ENCODE measurements around the gene UNC5CL. TPM values are rescaled to one million over a fixed set of nuclear protein-coding genes. Genes with fewer than 3 reads are reported as not detected.

Gene UNC5CL
- total RNA-seq, 3 donors from 2014 or later (not counting 1 experiment from before 2014, with no cell fraction given): 2.1 to 5.3 (median 4.4) TPM

DNA sequence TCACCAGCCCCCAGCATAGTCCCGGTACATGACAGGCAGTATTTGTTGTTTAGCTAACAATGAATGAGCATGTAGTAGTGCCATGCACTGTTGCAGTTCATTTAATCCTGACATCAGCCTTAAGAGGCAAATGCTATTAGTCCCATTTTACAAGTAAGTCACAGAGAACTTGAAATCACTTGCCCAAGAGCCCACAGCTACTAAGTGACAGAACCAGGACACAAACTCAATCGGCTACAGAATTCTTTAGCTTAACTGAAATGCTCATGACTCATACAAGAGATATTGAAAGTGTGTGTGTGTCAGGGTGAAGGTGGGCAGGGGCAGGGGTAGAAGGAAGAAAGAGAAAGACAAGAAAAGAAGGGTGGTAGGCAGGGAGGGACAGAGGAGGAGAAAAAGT is 52.7 kb downstream of the UNC5CL start:
- no peak for ATAC-seq

DNA sequence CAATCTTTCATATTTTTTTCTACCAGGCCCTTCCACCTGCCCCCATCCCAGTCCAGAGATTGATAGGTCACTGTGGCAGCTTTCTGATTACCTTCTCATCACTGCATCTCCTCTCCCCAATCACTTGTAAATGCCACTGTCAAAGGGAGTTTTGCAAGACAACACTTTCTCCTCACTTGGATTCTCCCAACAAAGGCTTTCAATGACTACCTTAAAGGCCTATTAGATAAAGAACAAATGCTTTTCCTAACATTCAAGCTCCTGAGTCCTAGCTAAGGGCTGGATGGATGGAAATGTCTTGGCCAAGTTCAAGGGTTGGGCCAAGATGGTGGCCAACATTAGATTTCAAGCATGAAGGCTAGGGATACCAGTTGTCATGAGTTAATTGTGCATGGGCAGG is 55.3 kb downstream of the UNC5CL start:
- H3K4me1 Mint-ChIP-seq: no peaks in the 10 kb centered on the region

More for the DNA sequence above, 52.7 kb downstream of the UNC5CL start:
- H3K9me3 ChIP-seq (ENCODE audit: control insufficient read depth, insufficient read depth, low read length): no peaks in the 10 kb centered on the region
- H3K27ac Mint-ChIP-seq: no peak overlapping the region
- no peaks in the 10 kb centered on the region for H3K4me1 Mint-ChIP-seq
- TF ChIP-seq, protein P1, sequence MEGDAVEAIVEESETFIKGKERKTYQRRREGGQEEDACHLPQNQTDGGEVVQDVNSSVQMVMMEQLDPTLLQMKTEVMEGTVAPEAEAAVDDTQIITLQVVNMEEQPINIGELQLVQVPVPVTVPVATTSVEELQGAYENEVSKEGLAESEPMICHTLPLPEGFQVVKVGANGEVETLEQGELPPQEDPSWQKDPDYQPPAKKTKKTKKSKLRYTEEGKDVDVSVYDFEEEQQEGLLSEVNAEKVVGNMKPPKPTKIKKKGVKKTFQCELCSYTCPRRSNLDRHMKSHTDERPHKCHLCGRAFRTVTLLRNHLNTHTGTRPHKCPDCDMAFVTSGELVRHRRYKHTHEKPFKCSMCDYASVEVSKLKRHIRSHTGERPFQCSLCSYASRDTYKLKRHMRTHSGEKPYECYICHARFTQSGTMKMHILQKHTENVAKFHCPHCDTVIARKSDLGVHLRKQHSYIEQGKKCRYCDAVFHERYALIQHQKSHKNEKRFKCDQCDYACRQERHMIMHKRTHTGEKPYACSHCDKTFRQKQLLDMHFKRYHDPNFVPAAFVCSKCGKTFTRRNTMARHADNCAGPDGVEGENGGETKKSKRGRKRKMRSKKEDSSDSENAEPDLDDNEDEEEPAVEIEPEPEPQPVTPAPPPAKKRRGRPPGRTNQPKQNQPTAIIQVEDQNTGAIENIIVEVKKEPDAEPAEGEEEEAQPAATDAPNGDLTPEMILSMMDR (IDR thresholded peaks at IDR 0.05): no peak
- no peaks in the 10 kb centered on the region for H3K4me1 ChIP-seq (ENCODE audit: control insufficient read depth, insufficient read depth, low read length)
- peaks cover 5% of the 10 kb centered on the region for H3K36me3 Mint-ChIP-seq
- H3K4me3 Mint-ChIP-seq: no peak overlapping the region
- H3K27ac ChIP-seq (ENCODE audit: low read length): no peak overlapping the region
- no peaks in the 10 kb centered on the region for H3K36me3 ChIP-seq (ENCODE audit: control insufficient read depth, insufficient read depth, low read length)
- H3K9me3 Mint-ChIP-seq: no peaks in the 10 kb centered on the region
- H3K4me3 ChIP-seq (ENCODE audit: low read length): no peak overlapping the region
- WGBS (ENCODE audit: insufficient coverage): 50% methylated on average over 2 of the region's 2 CpGs
- DNase-seq: no peak
- peaks cover 2% of the 10 kb centered on the region for H3K27me3 ChIP-seq (ENCODE audit: control insufficient read depth, insufficient read depth, low read length)
- intact Hi-C loops (cut with micrococcal nuclease): no loop called here
- H3K27me3 Mint-ChIP-seq (ENCODE audit: low read depth in 2 of 2): peaks cover 26 to 67% of the 10 kb centered on the region in 2 donors

GRCh38 chr6:40982917-40983316 is 56.1 kb downstream of the UNC5CL start:
- H3K9me3 Mint-ChIP-seq: no peaks in the 10 kb centered on the region
- TF ChIP-seq, protein P1 (IDR thresholded peaks at IDR 0.05): no peak
- DNase-seq: no peak
- Histone ChIP-seq H3K27me3 (ENCODE audit: control insufficient read depth, insufficient read depth, low read length) (peaks cover 13% of the 10 kb centered on the region), H3K27ac (ENCODE audit: low read length) (no peak overlapping the region), H3K9me3 (ENCODE audit: control insufficient read depth, insufficient read depth, low read length) (no peaks in the 10 kb centered on the region), H3K36me3 (ENCODE audit: control insufficient read depth, insufficient read depth, low read length) (no peaks in the 10 kb centered on the region), H3K4me1 (ENCODE audit: control insufficient read depth, insufficient read depth, low read length) (no peaks in the 10 kb centered on the region), H3K4me3 (ENCODE audit: low read length) (no peak overlapping the region)
- intact Hi-C loops (cut with micrococcal nuclease): no loop called here
- no peaks in the 10 kb centered on the region for H3K4me1 Mint-ChIP-seq
- no peak overlapping the region for H3K4me3 Mint-ChIP-seq
- H3K27me3 Mint-ChIP-seq (ENCODE audit: low read depth in 2 of 2): peaks cover 28 to 57% of the 10 kb centered on the region in 2 donors
- no peak overlapping the region for H3K27ac Mint-ChIP-seq
- peaks cover 5% of the 10 kb centered on the region for H3K36me3 Mint-ChIP-seq
- no peak for ATAC-seq
- WGBS (ENCODE audit: insufficient coverage): 55% methylated on average over 1 of the region's 1 CpG

More for the DNA sequence above, 55.3 kb downstream of the UNC5CL start:
- Mint-ChIP-seq H3K36me3 (peaks cover 5% of the 10 kb centered on the region), H3K27ac (no peak overlapping the region), H3K9me3 (no peaks in the 10 kb centered on the region), H3K4me3 (no peak overlapping the region), H3K27me3 (ENCODE audit: low read depth in 2 of 2) (peaks cover 28 to 60% of the 10 kb centered on the region in 2 donors)
- DNase-seq: no peak
- ATAC-seq: no peak
- H3K9me3 ChIP-seq (ENCODE audit: control insufficient read depth, insufficient read depth, low read length): no peaks in the 10 kb centered on the region
- H3K4me3 ChIP-seq (ENCODE audit: low read length): no peak overlapping the region
- intact Hi-C loops (cut with micrococcal nuclease): no loop called here
- no peaks in the 10 kb centered on the region for H3K4me1 ChIP-seq (ENCODE audit: control insufficient read depth, insufficient read depth, low read length)
- H3K27me3 ChIP-seq (ENCODE audit: control insufficient read depth, insufficient read depth, low read length): peaks cover 9% of the 10 kb centered on the region
- TF ChIP-seq, protein P1 (IDR thresholded peaks at IDR 0.05): no peak
- H3K27ac ChIP-seq (ENCODE audit: low read length): no peak overlapping the region
- no peaks in the 10 kb centered on the region for H3K36me3 ChIP-seq (ENCODE audit: control insufficient read depth, insufficient read depth, low read length)

DNA sequence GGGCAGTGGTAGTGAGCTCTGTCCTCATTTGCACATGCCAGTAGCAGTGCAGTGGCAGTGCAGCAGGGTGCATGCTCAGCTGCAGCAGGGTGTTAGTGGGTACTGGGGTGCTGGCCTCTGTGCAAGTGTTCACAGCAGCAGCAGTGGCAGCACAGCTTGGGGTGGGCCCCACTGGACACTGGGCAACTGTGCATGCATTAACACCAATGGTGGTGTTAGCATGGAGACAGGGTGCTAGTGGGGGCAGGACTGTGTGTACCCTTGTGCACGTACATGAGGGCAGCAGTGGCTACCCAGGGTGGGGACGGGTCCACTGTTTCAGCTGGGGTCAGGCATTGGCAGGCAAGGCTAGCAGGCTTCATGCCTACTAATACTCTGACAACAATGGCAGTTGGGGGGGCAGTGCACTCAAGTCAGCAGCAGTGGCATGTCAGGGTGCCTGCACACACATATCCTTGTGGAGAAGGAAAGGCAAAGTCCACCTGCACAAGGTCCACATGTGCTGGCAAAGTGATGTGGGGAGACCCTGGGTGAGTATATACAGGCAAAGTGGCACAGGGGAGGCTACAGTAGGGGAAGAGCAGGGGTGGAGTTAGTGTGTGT is 60.2 kb downstream of the UNC5CL start:
- H3K27ac Mint-ChIP-seq: no peak overlapping the region

More for the DNA sequence above, 60.2 kb downstream of the UNC5CL start:
- H3K27me3 Mint-ChIP-seq (ENCODE audit: low read depth in 2 of 2): peaks cover 54 to 77% of the 10 kb centered on the region in 2 donors
- intact Hi-C loops (cut with micrococcal nuclease): no loop called here
- 84% methylated on average over 2 of the region's 2 CpGs for WGBS (ENCODE audit: insufficient coverage)
- Histone ChIP-seq H3K9me3 (ENCODE audit: control insufficient read depth, insufficient read depth, low read length) (no peaks in the 10 kb centered on the region), H3K36me3 (ENCODE audit: control insufficient read depth, insufficient read depth, low read length) (no peaks in the 10 kb centered on the region), H3K27ac (ENCODE audit: low read length) (no peak overlapping the region), H3K4me3 (ENCODE audit: low read length) (no peak overlapping the region), H3K4me1 (ENCODE audit: control insufficient read depth, insufficient read depth, low read length) (no peaks in the 10 kb centered on the region), H3K27me3 (ENCODE audit: control insufficient read depth, insufficient read depth, low read length) (peaks cover 19% of the 10 kb centered on the region)
- TF ChIP-seq, protein P1 (IDR thresholded peaks at IDR 0.05): no peak
- H3K9me3 Mint-ChIP-seq: no peaks in the 10 kb centered on the region
- peaks cover 2% of the 10 kb centered on the region for H3K36me3 Mint-ChIP-seq
- DNase-seq (no peak), ATAC-seq (no peak)
- no peak overlapping the region for H3K4me3 Mint-ChIP-seq
- H3K4me1 Mint-ChIP-seq: no peaks in the 10 kb centered on the region
